ENCODE data around the gene GALNT15.

The GALNT15 gene

DNA sequence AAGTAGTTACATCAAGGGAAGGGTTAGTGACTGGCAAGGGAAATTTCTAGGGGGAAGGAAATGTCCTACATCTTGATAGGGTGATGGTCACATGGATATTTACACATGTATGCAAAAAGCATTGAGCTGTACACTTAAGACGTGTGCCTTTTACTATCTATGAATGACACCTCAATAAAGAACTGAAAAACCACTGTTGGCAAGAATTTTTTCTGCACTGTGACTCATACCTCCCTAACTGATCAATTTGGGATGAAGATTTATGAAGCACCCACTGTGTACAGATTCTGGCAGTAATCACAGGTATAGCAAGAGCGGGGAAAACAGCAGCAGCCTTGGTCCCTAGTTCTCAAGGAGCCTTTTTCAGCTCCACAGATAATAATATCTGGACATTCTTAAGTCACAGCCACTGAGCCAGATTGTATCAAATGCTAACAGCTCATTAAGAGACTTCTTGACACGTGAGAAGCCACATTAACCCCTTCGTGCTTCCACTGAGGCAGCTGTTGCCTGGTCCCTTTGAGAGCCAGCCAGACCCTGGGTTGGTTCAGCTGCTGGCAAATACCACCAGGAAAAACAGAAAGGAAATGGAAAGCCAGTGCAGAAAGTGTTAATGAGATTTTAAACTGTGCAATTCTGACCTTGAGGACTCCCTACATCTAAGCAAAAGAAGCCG is 32.0 kb upstream of the GALNT15 start:
- no peak overlapping the region for H3K4me3 ChIP-seq (ENCODE audit: control insufficient read depth, low read depth, low read length)
- peak; percentile 53 for DNase-seq (ENCODE audit: low read depth)
- TF ChIP-seq, protein P1, sequence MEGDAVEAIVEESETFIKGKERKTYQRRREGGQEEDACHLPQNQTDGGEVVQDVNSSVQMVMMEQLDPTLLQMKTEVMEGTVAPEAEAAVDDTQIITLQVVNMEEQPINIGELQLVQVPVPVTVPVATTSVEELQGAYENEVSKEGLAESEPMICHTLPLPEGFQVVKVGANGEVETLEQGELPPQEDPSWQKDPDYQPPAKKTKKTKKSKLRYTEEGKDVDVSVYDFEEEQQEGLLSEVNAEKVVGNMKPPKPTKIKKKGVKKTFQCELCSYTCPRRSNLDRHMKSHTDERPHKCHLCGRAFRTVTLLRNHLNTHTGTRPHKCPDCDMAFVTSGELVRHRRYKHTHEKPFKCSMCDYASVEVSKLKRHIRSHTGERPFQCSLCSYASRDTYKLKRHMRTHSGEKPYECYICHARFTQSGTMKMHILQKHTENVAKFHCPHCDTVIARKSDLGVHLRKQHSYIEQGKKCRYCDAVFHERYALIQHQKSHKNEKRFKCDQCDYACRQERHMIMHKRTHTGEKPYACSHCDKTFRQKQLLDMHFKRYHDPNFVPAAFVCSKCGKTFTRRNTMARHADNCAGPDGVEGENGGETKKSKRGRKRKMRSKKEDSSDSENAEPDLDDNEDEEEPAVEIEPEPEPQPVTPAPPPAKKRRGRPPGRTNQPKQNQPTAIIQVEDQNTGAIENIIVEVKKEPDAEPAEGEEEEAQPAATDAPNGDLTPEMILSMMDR (conservative IDR thresholded peaks at IDR 0.05; ENCODE audit: control insufficient read depth, insufficient read depth, low read depth, low read length): no peak

DNA sequence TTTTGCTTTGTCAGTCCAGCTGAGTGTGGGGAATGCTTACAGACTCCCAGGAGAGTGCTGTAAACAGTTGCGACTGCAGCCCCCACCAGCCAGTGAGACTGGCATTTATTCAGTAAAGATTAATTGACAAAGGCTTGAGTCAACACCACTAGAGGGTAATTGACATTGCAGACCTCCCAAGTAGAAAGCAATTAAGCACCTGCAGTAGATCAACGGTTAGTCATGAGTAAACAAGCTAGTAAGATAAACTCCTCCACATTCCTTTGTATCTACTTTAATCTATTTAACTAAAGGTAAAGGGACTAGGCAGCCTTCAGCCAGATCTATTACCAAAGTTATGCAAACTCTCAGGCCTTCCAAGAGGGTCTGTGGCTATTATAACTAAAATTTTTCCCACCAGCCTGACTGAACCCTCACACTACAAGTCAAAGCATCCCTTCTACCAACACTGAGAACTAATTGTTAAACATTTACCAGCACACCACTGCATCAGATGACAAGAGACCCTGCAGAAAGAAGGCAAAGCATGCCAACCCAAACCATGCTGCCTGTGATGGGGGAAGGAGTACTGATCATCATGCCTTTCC is 30.5 kb upstream of the GALNT15 start:
- TF ChIP-seq, protein P1 (conservative IDR thresholded peaks at IDR 0.05; ENCODE audit: control insufficient read depth, insufficient read depth, low read depth, low read length): no peak
- DNase-seq (ENCODE audit: low read depth): no peak
- no peak overlapping the region for H3K4me3 ChIP-seq (ENCODE audit: control insufficient read depth, low read depth, low read length)

DNA sequence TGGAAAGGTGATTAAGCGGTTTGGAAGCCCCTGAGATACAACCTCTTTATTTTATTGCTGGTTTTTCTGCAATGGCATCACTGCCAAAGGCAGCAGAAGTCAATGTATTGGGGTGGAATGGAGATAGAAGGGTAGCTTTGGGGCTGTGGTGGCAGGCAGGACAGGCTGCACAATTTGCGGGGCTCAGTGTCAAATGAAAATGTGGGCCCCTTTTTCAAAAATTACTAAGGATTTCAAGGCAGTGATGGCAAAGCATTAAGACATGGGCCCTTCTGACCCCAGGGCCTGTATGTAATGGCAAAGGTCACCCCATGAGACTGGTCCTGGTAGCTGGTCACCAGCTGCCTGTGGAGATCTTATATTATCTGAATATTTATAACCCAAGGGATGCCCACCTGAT is 29.3 kb upstream of the GALNT15 start:
- TF ChIP-seq, protein P1 (conservative IDR thresholded peaks at IDR 0.05; ENCODE audit: control insufficient read depth, insufficient read depth, low read depth, low read length): no peak
- DNase-seq (ENCODE audit: low read depth): no peak
- no peak overlapping the region for H3K4me3 ChIP-seq (ENCODE audit: control insufficient read depth, low read depth, low read length)

DNA sequence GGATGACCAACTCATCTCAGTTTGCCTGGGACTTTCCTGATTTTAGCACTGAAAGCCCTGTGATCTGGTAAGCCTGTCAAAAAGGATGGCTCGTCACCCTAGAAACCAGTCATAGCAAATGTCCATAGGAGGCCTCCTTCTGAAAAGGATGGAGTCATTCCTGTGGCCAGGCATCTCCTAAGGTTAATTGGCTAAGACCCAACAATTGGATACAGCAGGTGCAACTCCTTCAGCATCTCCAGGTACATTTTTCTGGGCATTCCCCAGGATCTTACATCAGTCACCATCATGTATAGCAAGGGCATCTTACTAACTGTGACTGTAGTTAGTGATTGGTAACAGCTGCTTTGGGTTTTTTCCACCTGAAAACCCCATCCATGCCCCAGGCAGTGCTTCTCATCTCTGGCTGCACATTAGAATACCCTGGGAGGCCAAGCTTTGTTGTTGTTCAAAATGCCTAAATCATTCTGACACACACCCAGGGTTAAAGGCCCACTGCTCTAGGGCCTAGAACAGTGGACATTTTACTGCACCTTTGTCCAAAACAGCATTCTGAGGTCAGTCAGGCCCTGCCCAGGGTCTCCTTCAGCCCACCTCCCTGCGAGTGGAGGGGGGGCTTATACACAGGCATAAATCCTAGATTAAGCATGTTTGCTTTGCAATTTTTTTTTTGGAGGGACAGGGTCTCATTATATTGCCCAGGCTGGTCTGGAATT is 28.3 kb upstream of the GALNT15 start:
- no peak for DNase-seq (ENCODE audit: low read depth)
- no peak overlapping the region for H3K4me3 ChIP-seq (ENCODE audit: control insufficient read depth, low read depth, low read length)
- TF ChIP-seq, protein P1 (conservative IDR thresholded peaks at IDR 0.05; ENCODE audit: control insufficient read depth, insufficient read depth, low read depth, low read length): no peak

DNA sequence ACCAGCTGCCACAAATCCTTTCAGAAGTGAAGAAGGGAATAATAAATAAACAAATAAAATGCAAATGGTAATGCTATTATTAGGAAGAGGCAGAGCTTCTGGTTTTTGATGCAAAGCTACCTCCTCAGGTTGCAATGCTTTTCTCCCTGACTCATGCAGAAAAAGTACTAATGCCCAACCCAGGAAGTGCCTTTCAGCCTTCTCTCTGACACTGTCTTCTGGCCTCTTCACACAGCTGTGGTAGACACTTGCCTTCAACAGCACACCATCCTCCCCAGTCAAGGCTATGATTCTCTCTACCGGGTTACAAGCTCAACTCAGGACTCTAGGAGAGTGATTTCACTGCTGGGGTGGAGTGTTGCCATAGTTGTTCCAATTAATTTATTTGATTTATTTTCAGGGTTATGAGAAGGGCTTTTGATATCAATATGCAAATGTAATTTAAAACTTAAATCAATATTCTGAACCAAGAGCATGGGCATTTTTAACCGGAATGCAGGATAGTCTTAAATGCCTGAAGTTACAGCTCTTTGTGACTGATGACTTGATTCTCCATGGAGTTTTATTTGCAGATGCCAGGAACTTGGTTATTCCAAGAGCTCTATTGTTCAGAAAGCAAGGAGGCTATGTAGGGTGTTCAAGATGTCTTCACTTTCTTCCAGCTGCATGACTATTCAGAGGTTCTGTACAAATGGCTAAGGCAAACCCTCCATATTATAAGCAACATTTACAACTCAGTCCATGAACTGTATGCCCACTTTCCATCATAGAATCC is 27.1 kb upstream of the GALNT15 start:
- no peak overlapping the region for H3K4me3 ChIP-seq (ENCODE audit: control insufficient read depth, low read depth, low read length)
- TF ChIP-seq, protein P1 (conservative IDR thresholded peaks at IDR 0.05; ENCODE audit: control insufficient read depth, insufficient read depth, low read depth, low read length): no peak
- DNase-seq (ENCODE audit: low read depth): peak; percentile 66

DNA sequence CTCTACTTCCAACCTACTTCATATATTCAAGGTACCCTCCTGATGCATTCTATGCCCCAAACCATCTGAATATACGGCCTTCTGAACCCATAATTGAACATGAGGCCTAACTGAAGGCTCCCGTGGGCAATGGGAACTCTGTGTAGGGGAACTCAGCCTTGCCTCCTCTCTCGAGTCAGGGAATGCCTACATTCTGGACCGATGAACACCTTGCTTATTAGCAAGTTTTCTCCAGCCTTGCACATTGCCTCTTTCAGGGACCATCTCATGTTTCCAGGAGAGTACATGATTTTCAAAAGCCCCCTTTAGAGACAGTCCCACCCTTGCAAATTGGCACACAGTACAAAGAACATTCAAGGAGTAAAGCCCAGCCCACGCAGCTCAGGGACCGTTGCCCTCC is 26.3 kb upstream of the GALNT15 start:
- TF ChIP-seq, protein P1 (conservative IDR thresholded peaks at IDR 0.05; ENCODE audit: control insufficient read depth, insufficient read depth, low read depth, low read length): no peak
- H3K4me3 ChIP-seq (ENCODE audit: control insufficient read depth, low read depth, low read length): no peak overlapping the region
- no peak for DNase-seq (ENCODE audit: low read depth)

Data from fibroblast of mammary gland (primary cell).